Esophagus squamous epithelium (tissue), 5 donors: ENCODE data around the gene DNAJB1. TPM values are rescaled to one million over a fixed set of nuclear protein-coding genes. Genes with fewer than 3 reads are reported as not detected.
A peak's percentile ranks its signal among the peaks of the same experiment; 100 is the strongest.

Experiments used
- DNase-seq: peaks from one replicate; lab custom pipeline; 2025; lab: John Stamatoyannopoulos, UW
- H3K27ac ChIP-seq, 4 donors: fragments of 200-600 bp; sonication (generic); one replicate each; pipeline ENCODE4 v1.5.1; 2016 to 2019; ENCODE audit warnings: mild to moderate bottlenecking in 1 of 4
- H3K27me3 ChIP-seq, 4 donors: fragments of 200-600 bp; sonication (generic); 1 replicate in 3 of 4; 2 replicates in 1 of 4; pipeline versions ENCODE4 v1.5.1 to v1.6.0; 2017 to 2021; ENCODE audit warnings: antibody characterized with exemption in 1 of 4
- H3K36me3 ChIP-seq, 3 donors: fragments of 200-600 bp; sonication (generic); one replicate each; pipeline ENCODE4 v1.5.1; 2016 to 2019
- H3K4me1 ChIP-seq, 3 donors: fragments of 200-600 bp; sonication (generic); one replicate each; pipeline ENCODE4 v1.5.1; 2017 to 2019
- H3K4me3 ChIP-seq, 4 donors: fragments of 200-600 bp; sonication (generic); 1 replicate in 3 of 4; 2 replicates in 1 of 4; pipeline ENCODE4 v1.5.1; 2016 to 2019; ENCODE audit warnings: mild to moderate bottlenecking in 2 of 4, moderate library complexity in 1 of 4
- H3K9me3 ChIP-seq, 3 donors: fragments of 200-600 bp; sonication (generic); one replicate each; pipeline ENCODE4 v1.5.1; 2016 to 2019
- CTCF ChIP-seq, 6 experiments: fragments of 450-650 bp in 4 of 6; fragments of 200-600 bp in 2 of 6; sonication (generic) in 2 of 6; IDR thresholded peaks; one replicate each; pipeline ENCODE4 v1.5.1; 2016 to 2019; ENCODE audit warnings: antibody characterized with exemption in 6 of 6, mild to moderate bottlenecking in 4 of 6, moderate library complexity in 4 of 6
- POLR2A ChIP-seq, 4 donors: fragments of 450-650 bp; IDR thresholded peaks; one replicate each; pipeline ENCODE4 v1.6.1; 2017; ENCODE audit warnings: antibody characterized with exemption in 4 of 4, mild to moderate bottlenecking in 4 of 4, moderate library complexity in 3 of 4
- WGBS, 2 donors: methylation state at CpG; one replicate each; pipeline ENCODE4 v1.1.5; 2018; 5-methylcytosine and 5-hydroxymethylcytosine counted together
- intact Hi-C: fragments of 100-400 bp; cut with DNase I; formaldehyde crosslinking; loops from one replicate; pipeline ENCODE4 v1.15.0; 2022
- total RNA-seq, 4 donors: library from RNA; depleted of rRNA; stranded (reverse); fragments of >200 nt; gene quantifications; one replicate each; pipeline ENCODE4 v1.1.0, GENCODE V29; 2016
- donor health status: DM: yes; HTN: yes; CAD: no.

DNAJB1 gene
- total RNA-seq, 4 donors from 2014 or later, result 182 to 294 (median 224) TPM

DNA sequence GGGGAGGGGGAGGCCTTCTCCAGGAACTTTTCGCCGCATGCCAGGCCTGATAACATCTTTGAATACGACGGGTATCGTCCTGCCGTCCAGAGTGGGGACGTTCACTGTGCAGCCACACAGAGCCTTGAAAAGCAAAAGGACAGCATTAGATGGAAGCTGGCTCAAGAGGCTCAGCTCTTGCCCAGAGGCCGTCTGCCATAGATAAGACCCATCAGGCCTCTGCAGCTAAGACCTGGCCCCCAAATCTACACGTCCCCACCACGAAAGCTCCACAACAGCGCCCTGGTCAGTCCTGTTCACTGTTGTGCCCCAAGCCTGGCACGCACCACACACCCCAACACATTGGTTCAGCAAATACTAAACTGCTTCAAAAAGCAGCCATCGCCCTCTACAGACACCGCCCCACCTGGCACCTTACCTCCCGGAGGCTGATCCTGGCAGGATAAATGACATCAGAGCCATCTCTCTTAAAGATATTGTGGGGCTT lies 2.1 kb downstream of the DNAJB1 start:
- peak overlapping the region; percentile 66 to 99 (median 96) for H3K4me3 ChIP-seq
- H3K27ac ChIP-seq, result peak overlapping the region; percentile 99 to 100 (median 100)
- peaks cover 26 to 82% (median 45%) of the 10 kb centered on the region in 3 donors for H3K4me1 ChIP-seq
- TF ChIP-seq CTCF (IDR thresholded peaks at IDR 0.05), result no peak
- TF ChIP-seq POLR2A (IDR thresholded peaks at IDR 0.05), result no peak
- no peak for DNase-seq
- WGBS, 2 donors, result 26 to 70% methylated on average over 9 to 15 of the region's 15 CpGs
- intact Hi-C loops, result no loop called here
- H3K9me3 ChIP-seq, result no peaks in the 10 kb centered on the region
- no peaks in the 10 kb centered on the region for H3K27me3 ChIP-seq
- peaks cover 21 to 40% (median 24%) of the 10 kb centered on the region in 3 donors for H3K36me3 ChIP-seq

DNA sequence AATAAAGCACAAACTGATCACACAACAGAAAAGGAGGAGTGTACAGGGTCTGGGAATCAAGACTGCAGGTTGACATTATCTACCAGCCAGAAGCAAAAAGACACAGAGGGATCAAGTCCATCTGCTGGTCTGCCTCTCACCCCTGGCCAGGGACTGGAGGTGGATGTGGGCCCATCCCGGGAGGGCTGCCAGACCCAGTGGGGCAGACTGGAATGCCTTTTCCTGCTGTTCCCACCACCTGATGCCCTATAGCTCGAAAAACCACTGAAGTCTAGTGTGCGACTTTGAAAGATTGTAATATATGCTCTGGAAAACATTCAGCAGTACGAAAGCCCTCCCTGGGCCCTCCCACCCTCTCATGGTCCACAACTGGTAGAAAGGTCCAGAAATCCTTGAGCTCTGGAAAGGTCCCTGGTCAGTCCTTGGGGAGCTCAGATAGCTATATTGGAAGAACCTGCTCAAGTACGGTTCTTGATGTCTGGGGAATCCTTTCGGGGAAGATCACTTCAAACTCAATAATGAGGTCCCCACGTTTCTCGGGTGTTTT lies 2.6 kb downstream of the DNAJB1 start:
- peak overlapping the region; percentile 66 to 99 (median 96) for H3K4me3 ChIP-seq
- TF ChIP-seq CTCF (IDR thresholded peaks at IDR 0.05) (no peak), POLR2A (IDR thresholded peaks at IDR 0.05) (no peak)
- intact Hi-C loops, result no loop called here
- H3K9me3 ChIP-seq, result no peaks in the 10 kb centered on the region
- H3K27ac ChIP-seq, result peak overlapping the region; percentile 99 to 100 (median 100)
- H3K4me1 ChIP-seq, result peaks cover 31 to 82% (median 46%) of the 10 kb centered on the region in 3 donors
- peaks cover 21 to 40% (median 24%) of the 10 kb centered on the region in 3 donors for H3K36me3 ChIP-seq
- 50 to 57% methylated on average over 6 to 7 of the region's 8 CpGs for WGBS, 2 donors
- no peak for DNase-seq
- H3K27me3 ChIP-seq, result no peaks in the 10 kb centered on the region

- Histone ChIP-seq H3K9me3 (no peaks in the 10 kb centered on the region), H3K4me1 (peaks cover 25 to 81% (median 50%) of the 10 kb centered on the region in 3 donors), H3K27me3 (no peaks in the 10 kb centered on the region), H3K27ac (peak overlapping the region; percentile 99 to 100 (median 100)), H3K36me3 (peaks cover 21 to 40% (median 24%) of the 10 kb centered on the region in 3 donors), H3K4me3 (peak overlapping the region in 3 of 4 donors; percentile 27 to 98 (median 94))
- intact Hi-C loops, result no loop called here
- no peak for TF ChIP-seq CTCF (IDR thresholded peaks at IDR 0.05)
- TF ChIP-seq POLR2A (IDR thresholded peaks at IDR 0.05), result no peak
- no peak for DNase-seq
- 67 to 78% methylated on average over 4 to 8 of the region's 8 CpGs for WGBS, 2 donors
These were observed 3.9 kb downstream of the DNAJB1 start for GRCh38 chr19:14514215-14514863.

DNA sequence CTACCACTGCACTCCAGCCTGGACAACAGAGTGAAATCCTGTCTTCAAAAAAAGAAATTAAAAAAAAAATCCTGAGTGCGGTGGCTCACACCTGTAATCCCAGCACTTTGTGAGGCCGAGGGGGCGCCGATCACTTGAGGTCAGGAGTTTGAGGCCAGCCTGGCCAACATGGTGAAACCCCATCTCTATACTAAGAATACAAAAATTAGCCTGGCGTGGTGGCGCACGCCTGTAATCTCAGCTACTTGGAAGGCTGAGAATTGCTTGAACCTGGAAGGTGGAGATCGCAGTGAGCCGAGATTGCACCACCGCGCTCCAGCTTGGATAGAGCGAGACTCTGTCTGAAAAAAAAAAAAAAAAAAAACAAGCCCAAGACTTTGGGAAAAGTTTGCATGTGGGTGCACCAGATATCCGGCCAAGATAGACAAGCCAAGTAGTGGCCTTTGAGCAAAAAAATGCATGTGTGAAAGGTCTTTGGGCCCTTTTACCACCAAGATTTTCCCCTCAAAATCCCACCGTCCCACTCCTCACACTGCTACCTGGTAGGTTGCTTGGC lies 5.7 kb downstream of the DNAJB1 start:
- intact Hi-C loops, result no loop called here
- Histone ChIP-seq H3K9me3 (no peaks in the 10 kb centered on the region), H3K4me1 (peaks cover 18 to 92% (median 56%) of the 10 kb centered on the region in 3 donors), H3K27ac (peak overlapping the region; percentile 36 to 100 (median 100)), H3K27me3 (no peaks in the 10 kb centered on the region), H3K36me3 (peaks cover 21 to 40% (median 24%) of the 10 kb centered on the region in 3 donors), H3K4me3 (no peak overlapping the region)
- no peak for DNase-seq
- TF ChIP-seq POLR2A (IDR thresholded peaks at IDR 0.05) (no peak), CTCF (IDR thresholded peaks at IDR 0.05) (no peak)
- WGBS, 2 donors, result 85 to 90% methylated on average over 10 to 14 of the region's 14 CpGs

DNA sequence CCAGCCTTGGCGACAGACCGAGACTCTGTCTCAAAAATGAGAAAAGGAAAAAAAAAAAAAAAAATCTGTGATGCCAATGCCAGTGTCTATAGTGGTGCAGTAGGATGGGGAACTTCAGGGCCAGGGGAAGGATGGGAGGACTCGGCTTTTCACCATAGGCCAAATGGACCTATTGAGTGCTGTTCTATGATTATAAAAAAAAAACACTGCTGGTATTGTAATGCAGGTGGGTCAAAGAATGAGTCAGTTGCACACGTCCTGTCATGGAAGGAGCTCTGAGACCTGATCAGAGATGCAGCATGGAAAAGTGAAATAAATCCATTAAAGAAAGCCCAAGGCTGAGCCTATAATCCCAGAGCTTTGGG lies 7.0 kb downstream of the DNAJB1 start:
- Histone ChIP-seq H3K4me3 (peak overlapping the region in 2 of 4 donors; percentile 13 to 40), H3K9me3 (no peaks in the 10 kb centered on the region), H3K36me3 (peaks cover 19 to 33% (median 23%) of the 10 kb centered on the region in 3 donors), H3K27ac (peak overlapping the region; percentile 87 to 100 (median 100)), H3K4me1 (peaks cover 25 to 95% (median 56%) of the 10 kb centered on the region in 3 donors), H3K27me3 (no peaks in the 10 kb centered on the region)
- no peak for DNase-seq
- intact Hi-C loops, result no loop called here
- 22 to 41% methylated on average over 3 to 4 of the region's 4 CpGs for WGBS, 2 donors
- TF ChIP-seq POLR2A (IDR thresholded peaks at IDR 0.05), result no peak
- TF ChIP-seq CTCF (IDR thresholded peaks at IDR 0.05), result no peak
